Neural progenitor cell (in vitro differentiated cells): ENCODE data around the gene DPPA5. TPM values are rescaled to one million over a fixed set of nuclear protein-coding genes. Genes with fewer than 3 reads are reported as not detected.
"Not testable (repeated sequence)": the region's sequence is repeated elsewhere in the genome, so short reads cannot be mapped to it uniquely, and the experiment has no call there.

Source experiments
- DNase-seq: peaks from one replicate; pipeline ENCODE4 v3.0.0-alpha.2; 2016; ENCODE audit warnings: low spot score
- H2AFZ ChIP-seq: fragments of 200-600 bp; sonication (generic); replicated peaks from 2 replicates; pipeline ENCODE4 v1.6.1; 2016; ENCODE audit warnings: antibody characterized with exemption
- H3F3A ChIP-seq: fragments of 200-600 bp; sonication (generic); 2 replicates; pipeline ENCODE4 v1.6.1; 2016; ENCODE audit warnings: antibody characterized with exemption, low read depth
- H3K27ac ChIP-seq: fragments of 200-600 bp; sonication (generic); 2 replicates; pipeline ENCODE4 v1.5.1; 2016; ENCODE audit warnings: mild to moderate bottlenecking
- H3K27me3 ChIP-seq: fragments of 200-600 bp; sonication (generic); 2 replicates; pipeline ENCODE4 v1.6.1; 2016; ENCODE audit warnings: mild to moderate bottlenecking, moderate library complexity
- H3K36me3 ChIP-seq: fragments of 200-600 bp; sonication (generic); 2 replicates; pipeline ENCODE4 v1.5.1; 2016
- H3K4me1 ChIP-seq: fragments of 200-600 bp; sonication (generic); 2 replicates; pipeline ENCODE4 v1.6.1; 2016; ENCODE audit warnings: mixed run types
- H3K4me2 ChIP-seq: fragments of 200-600 bp; sonication (generic); 2 replicates; pipeline ENCODE4 v1.6.1; 2016
- H3K4me3 ChIP-seq: fragments of 200-600 bp; sonication (generic); 2 replicates; pipeline ENCODE4 v1.5.1; 2016
- H3K79me2 ChIP-seq: fragments of 200-600 bp; sonication (generic); 2 replicates; pipeline ENCODE4 v1.6.1; 2016; ENCODE audit warnings: low read depth
- H3K9ac ChIP-seq: fragments of 200-600 bp; sonication (generic); 2 replicates; pipeline ENCODE4 v1.6.1; 2016
- H3K9me3 ChIP-seq: fragments of 200-600 bp; sonication (generic); 2 replicates; pipeline ENCODE4 v1.5.1; 2016; ENCODE audit warnings: low read depth
- H4K20me1 ChIP-seq: fragments of 200-600 bp; sonication (generic); 2 replicates; pipeline ENCODE4 v1.6.1; 2016; ENCODE audit warnings: low read depth
- H3K27ac Mint-ChIP-seq: 3 replicates; pipeline ENCODE4 v1.8.0; 2021; ENCODE audit warnings: mixed read lengths
- H3K27me3 Mint-ChIP-seq: 2 replicates; pipeline ENCODE4 v1.8.0; 2022; ENCODE audit warnings: low read depth, mild to moderate bottlenecking, inconsistent platforms, moderate library complexity, mixed read lengths; ENCODE audit not compliant: insufficient read depth
- H3K36me3 Mint-ChIP-seq: 3 replicates; pipeline ENCODE4 v1.8.0; 2021; ENCODE audit warnings: mixed read lengths
- H3K4me1 Mint-ChIP-seq: 3 replicates; pipeline ENCODE4 v1.8.0; 2021; ENCODE audit warnings: mixed read lengths
- H3K4me3 Mint-ChIP-seq: 3 replicates; pipeline ENCODE4 v1.8.0; 2021; ENCODE audit warnings: mild to moderate bottlenecking, moderate library complexity, mixed read lengths
- H3K9me3 Mint-ChIP-seq: 3 replicates; pipeline ENCODE4 v1.8.0; 2020; ENCODE audit warnings: mixed read lengths
- EZH2 ChIP-seq: fragments of 200-600 bp; sonication (generic); IDR thresholded peaks from 2 replicates; pipeline ENCODE4 v1.6.1; 2017; ENCODE audit warnings: antibody characterized with exemption, mild to moderate bottlenecking, moderate library complexity
- EZH2phosphoT487 ChIP-seq: fragments of 200-600 bp; sonication (generic); IDR thresholded peaks from 2 replicates; pipeline ENCODE4 v1.6.1; 2017; ENCODE audit warnings: antibody characterized with exemption
- total RNA-seq: library from RNA; depleted of rRNA; stranded (reverse); fragments of >200 nt; gene quantifications from 2 replicates; pipeline ENCODE4 v1.2.3, GENCODE V29; 2015; ENCODE audit warnings: low replicate concordance
- TF ChIP-seq, protein P1 (sequence below): fragments of 200-600 bp; sonication (generic); IDR thresholded peaks from 2 replicates; pipeline ENCODE4 v1.5.1; 2017; ENCODE audit warnings: antibody characterized with exemption, mild to moderate bottlenecking

DPPA5 gene
- total RNA-seq, 1 donor from 2014 or later: not detected

DNA sequence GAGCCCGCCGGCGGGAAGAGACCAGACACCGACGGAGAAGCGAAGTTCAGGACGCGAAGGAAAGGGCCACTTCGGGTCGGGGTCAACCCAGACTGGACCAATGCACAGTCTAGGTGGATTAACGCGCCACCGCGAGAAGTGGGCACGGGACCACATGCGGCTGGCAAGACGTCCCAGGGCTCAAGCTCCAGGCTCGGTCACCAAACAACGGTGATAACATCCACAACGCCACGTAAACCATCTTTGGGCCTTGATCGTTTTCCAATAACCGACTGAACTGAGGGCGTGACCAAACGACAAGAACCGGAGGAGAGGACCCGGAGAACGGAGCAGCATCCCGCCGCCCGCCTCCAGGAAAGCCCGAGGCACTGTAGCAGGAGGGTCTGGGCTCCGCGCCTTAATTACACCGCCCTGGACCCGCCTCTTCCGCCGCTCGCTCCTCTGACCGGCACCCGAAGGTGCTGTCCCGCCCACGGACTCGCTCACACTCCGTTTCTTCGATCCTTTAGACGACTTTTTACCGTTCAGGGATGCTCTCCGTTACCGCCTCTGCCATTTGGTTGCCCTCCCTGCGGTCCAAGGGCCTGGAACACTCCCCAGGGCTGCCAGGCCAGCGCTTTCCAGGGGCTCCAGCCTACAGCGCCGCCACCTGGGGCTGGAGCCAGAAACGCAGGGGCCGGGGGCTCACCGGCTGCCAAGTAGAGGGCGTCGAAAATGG is 44.1 kb downstream of the DPPA5 start:
- TF ChIP-seq, protein P1, sequence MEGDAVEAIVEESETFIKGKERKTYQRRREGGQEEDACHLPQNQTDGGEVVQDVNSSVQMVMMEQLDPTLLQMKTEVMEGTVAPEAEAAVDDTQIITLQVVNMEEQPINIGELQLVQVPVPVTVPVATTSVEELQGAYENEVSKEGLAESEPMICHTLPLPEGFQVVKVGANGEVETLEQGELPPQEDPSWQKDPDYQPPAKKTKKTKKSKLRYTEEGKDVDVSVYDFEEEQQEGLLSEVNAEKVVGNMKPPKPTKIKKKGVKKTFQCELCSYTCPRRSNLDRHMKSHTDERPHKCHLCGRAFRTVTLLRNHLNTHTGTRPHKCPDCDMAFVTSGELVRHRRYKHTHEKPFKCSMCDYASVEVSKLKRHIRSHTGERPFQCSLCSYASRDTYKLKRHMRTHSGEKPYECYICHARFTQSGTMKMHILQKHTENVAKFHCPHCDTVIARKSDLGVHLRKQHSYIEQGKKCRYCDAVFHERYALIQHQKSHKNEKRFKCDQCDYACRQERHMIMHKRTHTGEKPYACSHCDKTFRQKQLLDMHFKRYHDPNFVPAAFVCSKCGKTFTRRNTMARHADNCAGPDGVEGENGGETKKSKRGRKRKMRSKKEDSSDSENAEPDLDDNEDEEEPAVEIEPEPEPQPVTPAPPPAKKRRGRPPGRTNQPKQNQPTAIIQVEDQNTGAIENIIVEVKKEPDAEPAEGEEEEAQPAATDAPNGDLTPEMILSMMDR: peak; percentile 64
- no peak for TF ChIP-seq EZH2phosphoT487
- no peak for TF ChIP-seq EZH2
- Histone ChIP-seq H3K4me2 (peak overlapping the region; percentile 83), H3K79me2 (peaks cover 41% of the 10 kb centered on the region), H3K9me3 (no peaks in the 10 kb centered on the region), H3K9ac (peak overlapping the region; percentile 47), H3K27me3 (no peaks in the 10 kb centered on the region), H3F3A (peaks cover 14% of the 10 kb centered on the region), H2AFZ (peak overlapping the region; percentile 94), H3K4me1 (peaks cover 4% of the 10 kb centered on the region), H3K36me3 (no peaks in the 10 kb centered on the region), H3K4me3 (peak overlapping the region; percentile 57), H3K27ac (no peak overlapping the region), H4K20me1 (no peaks in the 10 kb centered on the region)
- DNase-seq: peak; percentile 74
- Mint-ChIP-seq H3K4me3 (peak overlapping the region; percentile 85), H3K4me1 (peaks cover 9% of the 10 kb centered on the region), H3K27me3 (peaks cover 14% of the 10 kb centered on the region), H3K27ac (peak overlapping the region; percentile 69), H3K9me3 (peaks cover 33% of the 10 kb centered on the region), H3K36me3 (peaks cover 8% of the 10 kb centered on the region)

DNA sequence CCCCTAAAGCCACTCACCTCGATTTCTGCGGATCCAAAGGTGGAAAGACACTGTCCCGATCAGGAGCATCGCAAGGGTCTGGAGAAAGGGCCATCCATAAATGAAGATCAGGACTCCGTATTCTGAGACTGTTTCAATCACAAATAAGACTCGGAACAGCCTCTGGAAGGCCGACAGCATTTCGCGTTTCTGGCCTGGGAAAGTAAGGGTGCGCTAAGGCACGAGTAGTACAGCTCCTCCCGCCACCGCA is 44.6 kb downstream of the DPPA5 start:
- peak overlapping the region; percentile 94 for H2AFZ ChIP-seq
- DNase-seq: no peak
- peak overlapping the region; percentile 47 for H3K9ac ChIP-seq
- peaks cover 9% of the 10 kb centered on the region for H3K4me1 Mint-ChIP-seq
- H3K4me3 Mint-ChIP-seq: peak overlapping the region; percentile 85
- no peak for TF ChIP-seq EZH2
- TF ChIP-seq EZH2phosphoT487: no peak
- TF ChIP-seq, protein P1: no peak
- H3F3A ChIP-seq: peaks cover 14% of the 10 kb centered on the region
- H3K4me3 ChIP-seq: peak overlapping the region; percentile 57
- H3K27ac ChIP-seq: no peak overlapping the region
- peaks cover 33% of the 10 kb centered on the region for H3K9me3 Mint-ChIP-seq
- H3K27me3 ChIP-seq: no peaks in the 10 kb centered on the region
- H3K36me3 Mint-ChIP-seq: peaks cover 8% of the 10 kb centered on the region
- peaks cover 14% of the 10 kb centered on the region for H3K27me3 Mint-ChIP-seq
- H4K20me1 ChIP-seq: no peaks in the 10 kb centered on the region
- H3K4me1 ChIP-seq: peaks cover 4% of the 10 kb centered on the region
- H3K36me3 ChIP-seq: no peaks in the 10 kb centered on the region
- peak overlapping the region; percentile 83 for H3K4me2 ChIP-seq
- peak overlapping the region; percentile 69 for H3K27ac Mint-ChIP-seq
- H3K9me3 ChIP-seq: no peaks in the 10 kb centered on the region
- peaks cover 46% of the 10 kb centered on the region for H3K79me2 ChIP-seq

DNA sequence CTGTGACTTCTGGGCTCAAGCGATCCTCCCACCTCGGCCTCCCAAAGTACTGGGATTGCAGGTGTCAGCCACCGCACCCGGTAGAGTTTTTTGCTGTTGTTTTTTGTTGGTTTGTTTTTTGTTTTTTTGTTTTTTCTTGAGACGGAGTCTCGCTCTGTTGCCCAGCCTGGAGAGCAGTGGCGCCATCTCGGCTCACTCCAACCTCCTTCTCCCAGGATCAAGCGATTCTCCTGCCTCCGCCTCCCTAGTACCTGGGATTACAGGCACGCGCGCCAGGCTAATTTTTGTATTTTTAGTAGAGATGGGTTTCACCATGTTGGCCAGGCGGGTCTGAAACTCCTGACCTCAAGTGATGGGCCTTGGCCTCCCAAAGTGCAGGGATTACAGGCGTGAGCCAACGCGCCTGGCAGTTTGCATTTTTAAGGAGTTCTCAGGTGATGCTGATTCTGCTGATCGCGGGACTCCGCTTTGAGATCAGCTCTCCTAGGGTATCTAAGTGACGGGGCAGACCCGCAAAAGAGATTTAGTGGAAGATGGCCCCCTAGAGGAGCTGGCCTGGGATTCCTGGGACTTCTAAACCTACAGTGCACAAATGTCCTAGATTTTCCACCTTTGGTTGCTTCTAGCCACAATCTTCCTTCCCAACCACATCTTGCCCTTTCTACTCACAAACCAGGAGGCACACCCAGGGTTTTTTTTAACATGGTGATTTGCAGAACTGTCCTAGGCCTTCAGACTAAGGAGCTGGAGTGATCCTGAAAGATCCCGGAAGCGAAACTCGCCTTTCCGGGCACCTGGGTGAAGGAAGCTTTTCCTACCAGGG is 45.2 kb downstream of the DPPA5 start:
- peak; percentile 58 for DNase-seq
- Histone ChIP-seq H3K4me2 (peak overlapping the region; percentile 83), H4K20me1 (no peaks in the 10 kb centered on the region), H3K27me3 (no peaks in the 10 kb centered on the region), H3K9me3 (no peaks in the 10 kb centered on the region), H3F3A (peaks cover 14% of the 10 kb centered on the region), H2AFZ (peak overlapping the region; percentile 94), H3K27ac (no peak overlapping the region), H3K9ac (peak overlapping the region; percentile 47), H3K36me3 (no peaks in the 10 kb centered on the region), H3K4me3 (peak overlapping the region; percentile 57), H3K4me1 (peaks cover 4% of the 10 kb centered on the region), H3K79me2 (peaks cover 50% of the 10 kb centered on the region)
- no peak overlapping the region for H3K27ac Mint-ChIP-seq
- peaks cover 13% of the 10 kb centered on the region for H3K27me3 Mint-ChIP-seq
- H3K9me3 Mint-ChIP-seq: peaks cover 31% of the 10 kb centered on the region
- H3K4me3 Mint-ChIP-seq: peak overlapping the region; percentile 85
- no peak for TF ChIP-seq EZH2
- TF ChIP-seq, protein P1: peak; percentile 45
- no peak for TF ChIP-seq EZH2phosphoT487
- H3K4me1 Mint-ChIP-seq: peaks cover 9% of the 10 kb centered on the region
- peaks cover 8% of the 10 kb centered on the region for H3K36me3 Mint-ChIP-seq

GRCh38 chr6:73303773-73304172 is 50.3 kb downstream of the DPPA5 start:
- peaks cover 11% of the 10 kb centered on the region for H3K36me3 Mint-ChIP-seq
- H3K27me3 Mint-ChIP-seq, H3F3A ChIP-seq, H3K4me3 ChIP-seq, H3K4me1 Mint-ChIP-seq, H3K27ac Mint-ChIP-seq, H3K4me3 Mint-ChIP-seq, H3K4me1 ChIP-seq, DNase-seq, H3K9me3 Mint-ChIP-seq, H3K4me2 ChIP-seq, H2AFZ ChIP-seq, H3K9me3 ChIP-seq, H4K20me1 ChIP-seq, H3K27ac ChIP-seq, H3K9ac ChIP-seq, H3K36me3 ChIP-seq, H3K27me3 ChIP-seq: not testable (repeated sequence)
- peaks cover 67% of the 10 kb centered on the region for H3K79me2 ChIP-seq
